ENCODE measurements around the gene PNPO.

- TF ChIP-seq EZH2phosphoT487 (IDR thresholded peaks at IDR 0.05; ENCODE audit: insufficient read depth, low read depth) (no peak), EZH2 (IDR thresholded peaks at IDR 0.05; ENCODE audit: insufficient read depth, poor library complexity, severe bottlenecking) (no peak)
These were observed 39.2 kb downstream of the PNPO start for GRCh38 chr17:47980541-47980940.
